Measurements from ENCODE around the gene IFITM10.

Gene IFITM10

GRCh38 chr11:1706634-1707400 lies 43.6 kb downstream of the IFITM10 start:
- no peak overlapping the region for H3K4me3 ChIP-seq (IDR thresholded peaks at IDR 0.05; ENCODE audit: insufficient read depth, low read depth, low read length)
- H2AFZ ChIP-seq (ENCODE audit: low read depth) = no peak overlapping the region
- no peak for TF ChIP-seq CTCF (conservative IDR thresholded peaks at IDR 0.05; ENCODE audit: low read depth, low read length)
- H3K4me2 ChIP-seq = no peak overlapping the region
- no peak overlapping the region for H3K27ac ChIP-seq
- H3K27me3 ChIP-seq (ENCODE audit: insufficient read depth, low read depth) = peaks cover 82% of the 10 kb centered on the region
- H4K20me1 ChIP-seq (ENCODE audit: insufficient read depth) = no peaks in the 10 kb centered on the region
- no peaks in the 10 kb centered on the region for H3K36me3 ChIP-seq (ENCODE audit: insufficient read depth)
- H3K9ac ChIP-seq = no peak overlapping the region
- H3K4me1 ChIP-seq (ENCODE audit: low read depth, poor library complexity, severe bottlenecking) = no peaks in the 10 kb centered on the region
- no peaks in the 10 kb centered on the region for H3K79me2 ChIP-seq (ENCODE audit: insufficient read depth, low read depth)

- no peak overlapping the region for H3K4me2 ChIP-seq
- H3K27ac ChIP-seq = no peak overlapping the region
- no peaks in the 10 kb centered on the region for H4K20me1 ChIP-seq (ENCODE audit: insufficient read depth)
- no peak for TF ChIP-seq CTCF (conservative IDR thresholded peaks at IDR 0.05; ENCODE audit: low read depth, low read length)
- no peaks in the 10 kb centered on the region for H3K36me3 ChIP-seq (ENCODE audit: insufficient read depth)
- no peaks in the 10 kb centered on the region for H3K79me2 ChIP-seq (ENCODE audit: insufficient read depth, low read depth)
- H3K9ac ChIP-seq = no peak overlapping the region
- H3K4me3 ChIP-seq (IDR thresholded peaks at IDR 0.05; ENCODE audit: insufficient read depth, low read depth, low read length) = no peak overlapping the region
- H3K4me1 ChIP-seq (ENCODE audit: low read depth, poor library complexity, severe bottlenecking) = no peaks in the 10 kb centered on the region
- no peak overlapping the region for H2AFZ ChIP-seq (ENCODE audit: low read depth)
- peaks cover 82% of the 10 kb centered on the region for H3K27me3 ChIP-seq (ENCODE audit: insufficient read depth, low read depth)
Observed at GRCh38 chr11:1705126-1706052, 45.0 kb downstream of the IFITM10 start.

- Histone ChIP-seq H3K36me3 (ENCODE audit: insufficient read depth) (no peaks in the 10 kb centered on the region), H3K27me3 (ENCODE audit: insufficient read depth, low read depth) (peaks cover 86% of the 10 kb centered on the region), H3K4me2 (no peak overlapping the region), H4K20me1 (ENCODE audit: insufficient read depth) (no peaks in the 10 kb centered on the region), H3K27ac (no peak overlapping the region), H3K4me1 (ENCODE audit: low read depth, poor library complexity, severe bottlenecking) (no peaks in the 10 kb centered on the region), H2AFZ (ENCODE audit: low read depth) (no peak overlapping the region), H3K4me3 (IDR thresholded peaks at IDR 0.05; ENCODE audit: insufficient read depth, low read depth, low read length) (no peak overlapping the region), H3K9ac (no peak overlapping the region), H3K79me2 (ENCODE audit: insufficient read depth, low read depth) (no peaks in the 10 kb centered on the region)
- no peak for TF ChIP-seq CTCF (conservative IDR thresholded peaks at IDR 0.05; ENCODE audit: low read depth, low read length)
Observed at GRCh38 chr11:1703146-1703545, 47.2 kb downstream of the IFITM10 start.

- no peak overlapping the region for H3K27ac ChIP-seq
Observed at GRCh38 chr11:1702506-1702905, 47.9 kb downstream of the IFITM10 start.

More at GRCh38 chr11:1702506-1702905, 47.9 kb downstream of the IFITM10 start:
- Histone ChIP-seq H3K79me2 (ENCODE audit: insufficient read depth, low read depth) (no peaks in the 10 kb centered on the region), H2AFZ (ENCODE audit: low read depth) (no peak overlapping the region), H3K9ac (no peak overlapping the region), H3K4me3 (IDR thresholded peaks at IDR 0.05; ENCODE audit: insufficient read depth, low read depth, low read length) (no peak overlapping the region), H3K4me2 (no peak overlapping the region), H3K36me3 (ENCODE audit: insufficient read depth) (no peaks in the 10 kb centered on the region), H3K27me3 (ENCODE audit: insufficient read depth, low read depth) (peaks cover 82% of the 10 kb centered on the region), H4K20me1 (ENCODE audit: insufficient read depth) (no peaks in the 10 kb centered on the region), H3K4me1 (ENCODE audit: low read depth, poor library complexity, severe bottlenecking) (no peaks in the 10 kb centered on the region)
- no peak for TF ChIP-seq CTCF (conservative IDR thresholded peaks at IDR 0.05; ENCODE audit: low read depth, low read length)
